HL-60/S4 treated with phorbol 12-myristate 13-acetate at 8.2 ng/mL for 4 days and 3 days (cell line): ENCODE results near the gene TSPAN5.

Experiments
- in situ Hi-C: fragments of 300-500 bp; cut with MboI; formaldehyde crosslinking; loops from 2 replicates; pipeline ENCODE4 v1.15.0; 2022; ENCODE audit warnings: low sequenced_read_pairs

Gene TSPAN5

GRCh38 chr4:98601708-98602107, 56.7 kb downstream of the TSPAN5 start:
- in situ Hi-C loops = no loop called here

GRCh38 chr4:98599617-98600205, 58.7 kb downstream of the TSPAN5 start:
- in situ Hi-C loops = no loop called here

GRCh38 chr4:98586962-98587354, 71.5 kb downstream of the TSPAN5 start:
- in situ Hi-C loops = no loop called here

- in situ Hi-C loops = no loop called here
Measured at GRCh38 chr4:98586291-98586961, 72.0 kb downstream of the TSPAN5 start.

GRCh38 chr4:98585596-98585995, 72.8 kb downstream of the TSPAN5 start:
- in situ Hi-C loops = no loop called here

GRCh38 chr4:98584265-98584664, 74.1 kb downstream of the TSPAN5 start:
- in situ Hi-C loops = no loop called here

GRCh38 chr4:98583265-98583664, 75.1 kb downstream of the TSPAN5 start:
- in situ Hi-C loops = no loop called here

- in situ Hi-C loops = no loop called here
Measured at GRCh38 chr4:98581126-98581525, 77.3 kb downstream of the TSPAN5 start.

- in situ Hi-C loops = no loop called here
Measured at GRCh38 chr4:98577956-98578355, 80.5 kb downstream of the TSPAN5 start.

GRCh38 chr4:98574816-98575215, 83.6 kb downstream of the TSPAN5 start:
- in situ Hi-C loops = no loop called here

- in situ Hi-C loops = no loop called here
Measured at GRCh38 chr4:98573791-98574190, 84.6 kb downstream of the TSPAN5 start.

GRCh38 chr4:98572697-98573096, 85.7 kb downstream of the TSPAN5 start:
- in situ Hi-C loops = no loop called here

GRCh38 chr4:98571161-98571786, 87.1 kb downstream of the TSPAN5 start:
- in situ Hi-C loops = no loop called here

GRCh38 chr4:98570151-98570797, 88.1 kb downstream of the TSPAN5 start:
- in situ Hi-C loops = no loop called here

- in situ Hi-C loops = no loop called here
Measured at GRCh38 chr4:98568941-98569663, 89.3 kb downstream of the TSPAN5 start.

GRCh38 chr4:98567611-98568010, 90.8 kb downstream of the TSPAN5 start:
- in situ Hi-C loops = no loop called here

- in situ Hi-C loops = no loop called here
Measured at GRCh38 chr4:98566361-98567008, 91.9 kb downstream of the TSPAN5 start.

GRCh38 chr4:98565681-98566301, 92.6 kb downstream of the TSPAN5 start:
- in situ Hi-C loops = no loop called here

GRCh38 chr4:98564852-98565251, 93.6 kb downstream of the TSPAN5 start:
- in situ Hi-C loops = no loop called here

GRCh38 chr4:98560321-98560720, 98.1 kb downstream of the TSPAN5 start:
- in situ Hi-C loops = no loop called here
